ENCODE data around the gene NETO1. TPM values are rescaled to one million over a fixed set of nuclear protein-coding genes. Genes with fewer than 3 reads are reported as not detected.
A peak's percentile ranks its signal among the peaks of the same experiment; 100 is the strongest.

NETO1 gene
- total and polyA plus RNA-seq, 10 of the 15 experiments (the other 5 are each of a cell fraction or from before 2014, with no cell fraction given), result 0.52 TPM; not detected in 9

DNA sequence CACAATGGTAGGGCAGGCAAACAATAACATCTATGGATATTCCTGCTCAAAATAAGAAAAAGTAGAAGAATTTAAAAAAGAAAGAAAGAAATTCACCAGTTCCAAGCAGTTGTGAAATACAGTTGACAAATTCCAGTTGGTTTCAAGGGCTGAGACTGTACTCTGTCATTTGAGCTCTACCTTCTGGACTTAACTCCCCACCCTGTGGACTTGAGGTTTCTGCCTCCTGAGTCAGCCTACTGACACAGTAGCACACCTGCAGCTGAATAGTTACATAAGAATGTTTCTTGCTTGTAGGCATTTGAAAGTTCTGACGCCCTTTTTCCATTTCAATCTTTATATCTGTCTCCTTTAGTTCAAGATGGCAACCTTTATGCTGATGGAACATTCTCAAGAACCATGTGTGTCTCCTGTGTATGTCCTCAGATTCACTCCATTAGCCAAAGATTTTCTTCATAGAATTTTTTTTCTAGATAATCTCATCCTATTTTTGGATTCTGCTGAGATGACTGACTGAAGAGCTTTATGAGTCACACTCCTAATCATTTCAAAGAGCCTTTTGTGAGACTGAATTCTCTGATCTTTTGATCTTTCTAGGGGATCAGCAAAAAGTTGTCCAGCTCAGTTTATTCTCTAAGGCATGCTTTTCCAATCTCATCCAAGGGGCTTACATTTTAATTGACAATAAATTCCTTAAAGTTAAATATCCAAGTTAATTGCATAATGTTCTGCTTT, 19.1 kb downstream of the NETO1 start:
- Histone ChIP-seq H3K27ac (ENCODE audit: control insufficient read depth, insufficient read depth) (no peak overlapping the region), H3K79me2 (ENCODE audit: control insufficient read depth, insufficient read depth, low read length) (no peaks in the 10 kb centered on the region), H4K20me1 (ENCODE audit: control insufficient read depth, insufficient read depth) (no peaks in the 10 kb centered on the region), H3K4me1 (ENCODE audit: control insufficient read depth, insufficient read depth, low read length) (no peaks in the 10 kb centered on the region), H3K36me3 (ENCODE audit: control insufficient read depth in 2 of 2, insufficient read depth in 2 of 2, low read length in 1 of 2) (no peaks in the 10 kb centered on the region), H2AFZ (ENCODE audit: control insufficient read depth, low read depth, low read length) (no peak overlapping the region), H3K9me3 (replicated peaks; ENCODE audit: control insufficient read depth, insufficient read depth, low read length) (no peaks in the 10 kb centered on the region), H3K9ac (ENCODE audit: control insufficient read depth, insufficient read depth, low read length) (no peak overlapping the region), H3K4me3 (no peak overlapping the region), H3K27me3 (replicated peaks in 1 of 2; ENCODE audit: control insufficient read depth in 2 of 2, insufficient read depth in 2 of 2, low read length in 1 of 2) (no peaks in the 10 kb centered on the region), H3K4me2 (ENCODE audit: control insufficient read depth, insufficient read depth) (no peak overlapping the region)
- RAD21 ChIA-PET (ENCODE audit: unreplicated experiment), result no interaction called here
- no peak for TF ChIP-seq FOXK2 (IDR thresholded peaks at IDR 0.05)
- peak; percentile 48 for TF ChIP-seq JUNB (IDR thresholded peaks at IDR 0.05)
- POLR2A ChIA-PET, result no interaction called here
- CTCF ChIA-PET, result no interaction called here
- in situ Hi-C loops (cut with MboI) (no loop called here), intact Hi-C loops (cut with micrococcal nuclease; ENCODE audit: unreplicated experiment) (no loop called here)
- ATAC-seq, result no peak
- no peak for FAIRE-seq
- WGBS (ENCODE audit: insufficient coverage, insufficient replicate concordance, low lambda C conversion rate, missing lambda C conversion rate), result 0% methylated on average over 1 of the region's 1 CpG
- SMC1A ChIA-PET (ENCODE audit: uncharacterized antibody, unreplicated experiment), result interaction anchor here (0.8 to 1.0 kb wide), 2 partner anchors 8 to 20 kb away, joined by 3 read pairs; no protein-coding TSS in a partner anchor
- no TSS peak for BruUV-seq (replicated peaks)
- DNase-seq (ENCODE audit: low read depth, low spot score), result no peak

DNA sequence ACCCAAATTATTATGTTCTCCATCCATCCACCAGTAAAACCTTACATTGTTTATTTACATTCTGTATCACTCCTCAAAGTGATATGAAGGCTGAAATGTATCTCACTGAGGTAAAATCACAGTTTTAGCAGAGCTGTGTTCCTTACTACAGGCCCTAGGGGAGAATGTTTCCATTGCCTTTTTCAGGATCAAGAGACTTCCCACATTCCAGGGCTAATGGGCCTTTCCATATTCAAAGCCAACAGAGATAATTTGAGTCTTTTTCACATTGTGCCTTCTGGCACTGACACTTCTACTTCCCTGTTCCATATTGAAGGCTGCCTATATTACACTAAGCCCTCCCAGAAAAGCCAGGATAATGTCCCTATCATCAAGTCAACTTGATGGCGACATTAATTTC, 20.0 kb downstream of the NETO1 start:
- no peaks in the 10 kb centered on the region for H4K20me1 ChIP-seq (ENCODE audit: control insufficient read depth, insufficient read depth)
- H3K4me2 ChIP-seq (ENCODE audit: control insufficient read depth, insufficient read depth), result no peak overlapping the region
- in situ Hi-C loops (cut with MboI) (no loop called here), intact Hi-C loops (cut with micrococcal nuclease; ENCODE audit: unreplicated experiment) (no loop called here)
- 0% methylated on average over 1 of the region's 1 CpG for WGBS (ENCODE audit: insufficient coverage, insufficient replicate concordance, low lambda C conversion rate, missing lambda C conversion rate)
- no TSS peak for BruUV-seq (replicated peaks)
- H3K9me3 ChIP-seq (replicated peaks; ENCODE audit: control insufficient read depth, insufficient read depth, low read length), result no peaks in the 10 kb centered on the region
- ChIA-PET CTCF (interaction anchor here (1.0 kb wide), 1 partner anchor 10 kb away, joined by 3 read pairs; no protein-coding TSS in a partner anchor), POLR2A (no interaction called here), SMC1A (ENCODE audit: uncharacterized antibody, unreplicated experiment) (no interaction called here), RAD21 (ENCODE audit: unreplicated experiment) (no interaction called here)
- FAIRE-seq (no peak), ATAC-seq (no peak), DNase-seq (ENCODE audit: low read depth, low spot score) (no peak)
- no peak overlapping the region for H2AFZ ChIP-seq (ENCODE audit: control insufficient read depth, low read depth, low read length)
- H3K79me2 ChIP-seq (ENCODE audit: control insufficient read depth, insufficient read depth, low read length), result no peaks in the 10 kb centered on the region
- no peak overlapping the region for H3K4me3 ChIP-seq
- H3K27me3 ChIP-seq (replicated peaks in 1 of 2; ENCODE audit: control insufficient read depth in 2 of 2, insufficient read depth in 2 of 2, low read length in 1 of 2), result no peaks in the 10 kb centered on the region
- no peak overlapping the region for H3K27ac ChIP-seq (ENCODE audit: control insufficient read depth, insufficient read depth)
- no peak overlapping the region for H3K9ac ChIP-seq (ENCODE audit: control insufficient read depth, insufficient read depth, low read length)
- H3K4me1 ChIP-seq (ENCODE audit: control insufficient read depth, insufficient read depth, low read length), result no peaks in the 10 kb centered on the region
- no peaks in the 10 kb centered on the region for H3K36me3 ChIP-seq (ENCODE audit: control insufficient read depth in 2 of 2, insufficient read depth in 2 of 2, low read length in 1 of 2)
- TF ChIP-seq EGR1 (IDR thresholded peaks at IDR 0.05; ENCODE audit: borderline replicate concordance in 1 of 2, low read depth in 2 of 2, low read length in 2 of 2), result no peak
- no peak for TF ChIP-seq SUPT20H (IDR thresholded peaks at IDR 0.05; ENCODE audit: borderline replicate concordance, control insufficient read depth, low read depth, low read length)
- TF ChIP-seq, protein P1, sequence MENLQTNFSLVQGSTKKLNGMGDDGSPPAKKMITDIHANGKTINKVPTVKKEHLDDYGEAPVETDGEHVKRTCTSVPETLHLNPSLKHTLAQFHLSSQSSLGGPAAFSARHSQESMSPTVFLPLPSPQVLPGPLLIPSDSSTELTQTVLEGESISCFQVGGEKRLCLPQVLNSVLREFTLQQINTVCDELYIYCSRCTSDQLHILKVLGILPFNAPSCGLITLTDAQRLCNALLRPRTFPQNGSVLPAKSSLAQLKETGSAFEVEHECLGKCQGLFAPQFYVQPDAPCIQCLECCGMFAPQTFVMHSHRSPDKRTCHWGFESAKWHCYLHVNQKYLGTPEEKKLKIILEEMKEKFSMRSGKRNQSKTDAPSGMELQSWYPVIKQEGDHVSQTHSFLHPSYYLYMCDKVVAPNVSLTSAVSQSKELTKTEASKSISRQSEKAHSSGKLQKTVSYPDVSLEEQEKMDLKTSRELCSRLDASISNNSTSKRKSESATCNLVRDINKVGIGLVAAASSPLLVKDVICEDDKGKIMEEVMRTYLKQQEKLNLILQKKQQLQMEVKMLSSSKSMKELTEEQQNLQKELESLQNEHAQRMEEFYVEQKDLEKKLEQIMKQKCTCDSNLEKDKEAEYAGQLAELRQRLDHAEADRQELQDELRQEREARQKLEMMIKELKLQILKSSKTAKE (IDR thresholded peaks at IDR 0.05; ENCODE audit: low read depth, poor library complexity, severe bottlenecking), result no peak
- TF ChIP-seq BRCA1 (IDR thresholded peaks at IDR 0.05; ENCODE audit: low read depth, low read length), result no peak
- TF ChIP-seq, protein P2, sequence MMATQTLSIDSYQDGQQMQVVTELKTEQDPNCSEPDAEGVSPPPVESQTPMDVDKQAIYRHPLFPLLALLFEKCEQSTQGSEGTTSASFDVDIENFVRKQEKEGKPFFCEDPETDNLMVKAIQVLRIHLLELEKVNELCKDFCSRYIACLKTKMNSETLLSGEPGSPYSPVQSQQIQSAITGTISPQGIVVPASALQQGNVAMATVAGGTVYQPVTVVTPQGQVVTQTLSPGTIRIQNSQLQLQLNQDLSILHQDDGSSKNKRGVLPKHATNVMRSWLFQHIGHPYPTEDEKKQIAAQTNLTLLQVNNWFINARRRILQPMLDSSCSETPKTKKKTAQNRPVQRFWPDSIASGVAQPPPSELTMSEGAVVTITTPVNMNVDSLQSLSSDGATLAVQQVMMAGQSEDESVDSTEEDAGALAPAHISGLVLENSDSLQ (IDR thresholded peaks at IDR 0.05), result no peak
- no peak for TF ChIP-seq NFXL1 (IDR thresholded peaks at IDR 0.05; ENCODE audit: borderline replicate concordance)
- TF ChIP-seq, protein P3, sequence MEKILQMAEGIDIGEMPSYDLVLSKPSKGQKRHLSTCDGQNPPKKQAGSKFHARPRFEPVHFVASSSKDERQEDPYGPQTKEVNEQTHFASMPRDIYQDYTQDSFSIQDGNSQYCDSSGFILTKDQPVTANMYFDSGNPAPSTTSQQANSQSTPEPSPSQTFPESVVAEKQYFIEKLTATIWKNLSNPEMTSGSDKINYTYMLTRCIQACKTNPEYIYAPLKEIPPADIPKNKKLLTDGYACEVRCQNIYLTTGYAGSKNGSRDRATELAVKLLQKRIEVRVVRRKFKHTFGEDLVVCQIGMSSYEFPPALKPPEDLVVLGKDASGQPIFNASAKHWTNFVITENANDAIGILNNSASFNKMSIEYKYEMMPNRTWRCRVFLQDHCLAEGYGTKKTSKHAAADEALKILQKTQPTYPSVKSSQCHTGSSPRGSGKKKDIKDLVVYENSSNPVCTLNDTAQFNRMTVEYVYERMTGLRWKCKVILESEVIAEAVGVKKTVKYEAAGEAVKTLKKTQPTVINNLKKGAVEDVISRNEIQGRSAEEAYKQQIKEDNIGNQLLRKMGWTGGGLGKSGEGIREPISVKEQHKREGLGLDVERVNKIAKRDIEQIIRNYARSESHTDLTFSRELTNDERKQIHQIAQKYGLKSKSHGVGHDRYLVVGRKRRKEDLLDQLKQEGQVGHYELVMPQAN (conservative IDR thresholded peaks at IDR 0.05), result no peak
- TF ChIP-seq RB1 (IDR thresholded peaks at IDR 0.05; ENCODE audit: borderline replicate concordance), result no peak
- TF ChIP-seq SREBF2 (IDR thresholded peaks at IDR 0.05; ENCODE audit: low read length), result no peak
